ENCODE results near the gene RIPK4. TPM values are rescaled to one million over a fixed set of nuclear protein-coding genes. Genes with fewer than 3 reads are reported as not detected.
A peak's percentile ranks its signal among the peaks of the same experiment; 100 is the strongest.

The RIPK4 gene
- polyA plus RNA-seq, 1 donor (not counting 4 experiments of a cell fraction or from before 2014, with no cell fraction given) = 18.4 TPM

DNA sequence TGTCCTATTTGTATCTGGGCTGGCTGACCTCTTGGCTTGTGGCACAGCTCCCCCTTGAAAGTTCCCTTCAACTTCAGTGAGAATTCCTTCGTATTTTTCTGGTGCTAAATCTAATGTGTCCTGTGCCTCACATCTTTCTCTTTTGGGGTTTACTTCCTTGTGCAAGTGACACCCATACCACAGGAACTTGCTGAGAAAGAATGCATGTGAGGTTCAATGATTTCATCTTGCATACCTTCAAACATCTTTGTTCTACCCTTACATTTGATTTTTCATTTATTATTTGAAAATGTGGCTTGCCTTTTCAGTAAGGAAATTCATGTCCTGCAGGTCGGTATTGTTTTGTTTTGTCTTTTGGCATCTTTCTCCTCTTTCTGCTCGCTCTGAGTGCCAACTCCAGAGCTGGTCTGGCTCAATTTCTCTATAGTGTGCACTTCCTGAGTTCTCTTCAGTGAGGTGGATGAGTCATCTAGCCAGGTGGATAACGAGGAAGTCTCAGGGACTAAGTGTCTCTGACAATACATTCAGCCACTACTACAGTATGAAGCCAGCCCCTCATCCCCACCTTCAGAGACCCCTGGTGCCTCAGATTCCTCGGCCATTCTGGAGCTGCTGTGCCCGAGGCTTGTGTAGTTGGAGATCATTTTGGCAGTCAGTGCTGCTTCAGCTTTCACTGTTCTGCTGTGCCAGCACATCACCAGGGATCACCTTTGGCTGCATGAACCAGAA lies 59.5 kb downstream of the RIPK4 start:
- no peaks in the 10 kb centered on the region for H3K9me1 ChIP-seq (ENCODE audit: control insufficient read depth, extremely low read depth, insufficient read depth, low read length)
- H3K4me2 ChIP-seq (ENCODE audit: control insufficient read depth, extremely low read depth, insufficient read depth, low read depth, low read length) = peak overlapping the region; percentile 68
- H3K4me1 ChIP-seq (ENCODE audit: control insufficient read depth, extremely low read depth, insufficient read depth, low read length) = peaks cover 39% of the 10 kb centered on the region
- no peaks in the 10 kb centered on the region for H3K79me2 ChIP-seq (ENCODE audit: control insufficient read depth, insufficient read depth, low read length)
- no peaks in the 10 kb centered on the region for H4K20me1 ChIP-seq (ENCODE audit: control insufficient read depth, extremely low read depth, insufficient read depth, low read length)
- no peak for TF ChIP-seq EZH2 (IDR thresholded peaks at IDR 0.05; ENCODE audit: low read length)
- TF ChIP-seq, protein P1, sequence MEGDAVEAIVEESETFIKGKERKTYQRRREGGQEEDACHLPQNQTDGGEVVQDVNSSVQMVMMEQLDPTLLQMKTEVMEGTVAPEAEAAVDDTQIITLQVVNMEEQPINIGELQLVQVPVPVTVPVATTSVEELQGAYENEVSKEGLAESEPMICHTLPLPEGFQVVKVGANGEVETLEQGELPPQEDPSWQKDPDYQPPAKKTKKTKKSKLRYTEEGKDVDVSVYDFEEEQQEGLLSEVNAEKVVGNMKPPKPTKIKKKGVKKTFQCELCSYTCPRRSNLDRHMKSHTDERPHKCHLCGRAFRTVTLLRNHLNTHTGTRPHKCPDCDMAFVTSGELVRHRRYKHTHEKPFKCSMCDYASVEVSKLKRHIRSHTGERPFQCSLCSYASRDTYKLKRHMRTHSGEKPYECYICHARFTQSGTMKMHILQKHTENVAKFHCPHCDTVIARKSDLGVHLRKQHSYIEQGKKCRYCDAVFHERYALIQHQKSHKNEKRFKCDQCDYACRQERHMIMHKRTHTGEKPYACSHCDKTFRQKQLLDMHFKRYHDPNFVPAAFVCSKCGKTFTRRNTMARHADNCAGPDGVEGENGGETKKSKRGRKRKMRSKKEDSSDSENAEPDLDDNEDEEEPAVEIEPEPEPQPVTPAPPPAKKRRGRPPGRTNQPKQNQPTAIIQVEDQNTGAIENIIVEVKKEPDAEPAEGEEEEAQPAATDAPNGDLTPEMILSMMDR (optimal IDR thresholded peaks at IDR 0.05 in 1 of 3, IDR thresholded peaks at IDR 0.05 in 1 of 3, conservative IDR thresholded peaks at IDR 0.05 in 1 of 3; ENCODE audit: extremely low read depth in 1 of 3, insufficient read depth in 2 of 3, low read length in 3 of 3) = no peak
- peak overlapping the region; percentile 59 for H2AFZ ChIP-seq (ENCODE audit: control insufficient read depth, low read length)
- H3K27ac ChIP-seq (ENCODE audit: control insufficient read depth, insufficient read depth, low read length) = peak overlapping the region; percentile 49
- dilution Hi-C loops (cut with MboI; ENCODE audit: extremely low pct_ligation_motif_present, low sequenced_read_pairs) = no loop called here
- no peak overlapping the region for H3K9ac ChIP-seq (ENCODE audit: control insufficient read depth, extremely low read depth, insufficient read depth, low read length)
- H3K4me3 ChIP-seq (ENCODE audit: control insufficient read depth in 2 of 3, extremely low read depth in 1 of 3, insufficient read depth in 2 of 3, low read depth in 1 of 3, low read length in 3 of 3) = no peak overlapping the region
- H3K9me3 ChIP-seq (ENCODE audit: control insufficient read depth, low read depth, low read length) = no peaks in the 10 kb centered on the region
- H3K27me3 ChIP-seq (ENCODE audit: control insufficient read depth, extremely low read depth, insufficient read depth, low read length) = no peaks in the 10 kb centered on the region
- H3K36me3 ChIP-seq (ENCODE audit: control insufficient read depth in 2 of 2, extremely low read depth in 1 of 2, insufficient read depth in 2 of 2, low read length in 2 of 2) = no peaks in the 10 kb centered on the region
- FAIRE-seq (peak; percentile 91), DNase-seq (ENCODE audit: low read depth, low spot score) (no peak)

DNA sequence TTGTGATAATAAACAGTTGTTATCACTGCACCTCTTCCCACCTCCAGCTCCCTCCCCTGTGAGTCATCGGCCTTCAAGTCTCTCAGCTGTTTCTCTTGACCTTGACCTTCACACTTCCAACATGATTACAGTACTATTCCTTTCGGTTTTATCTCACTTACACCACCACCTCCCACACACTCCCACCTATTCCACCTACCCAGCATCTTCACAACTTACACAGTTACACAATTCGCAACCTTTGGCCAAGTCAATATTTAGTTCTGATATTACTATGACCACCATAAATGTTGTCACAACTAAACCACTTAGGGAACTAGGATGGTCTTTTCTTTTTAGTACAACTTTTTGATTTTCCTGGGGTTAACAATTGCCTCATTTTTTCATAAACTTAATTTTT lies 60.2 kb downstream of the RIPK4 start:
- Histone ChIP-seq H3K79me2 (ENCODE audit: control insufficient read depth, insufficient read depth, low read length) (no peaks in the 10 kb centered on the region), H3K4me2 (ENCODE audit: control insufficient read depth, extremely low read depth, insufficient read depth, low read depth, low read length) (peak overlapping the region; percentile 68), H3K9me3 (ENCODE audit: control insufficient read depth, low read depth, low read length) (no peaks in the 10 kb centered on the region), H3K9ac (ENCODE audit: control insufficient read depth, extremely low read depth, insufficient read depth, low read length) (no peak overlapping the region), H2AFZ (ENCODE audit: control insufficient read depth, low read length) (no peak overlapping the region), H3K27ac (ENCODE audit: control insufficient read depth, insufficient read depth, low read length) (peak overlapping the region; percentile 49), H4K20me1 (ENCODE audit: control insufficient read depth, extremely low read depth, insufficient read depth, low read length) (no peaks in the 10 kb centered on the region), H3K4me3 (ENCODE audit: control insufficient read depth in 2 of 3, extremely low read depth in 1 of 3, insufficient read depth in 2 of 3, low read depth in 1 of 3, low read length in 3 of 3) (no peak overlapping the region), H3K36me3 (ENCODE audit: control insufficient read depth in 2 of 2, extremely low read depth in 1 of 2, insufficient read depth in 2 of 2, low read length in 2 of 2) (no peaks in the 10 kb centered on the region), H3K4me1 (ENCODE audit: control insufficient read depth, extremely low read depth, insufficient read depth, low read length) (peaks cover 33% of the 10 kb centered on the region), H3K27me3 (ENCODE audit: control insufficient read depth, extremely low read depth, insufficient read depth, low read length) (no peaks in the 10 kb centered on the region), H3K9me1 (ENCODE audit: control insufficient read depth, extremely low read depth, insufficient read depth, low read length) (no peaks in the 10 kb centered on the region)
- FAIRE-seq (peak; percentile 51), DNase-seq (ENCODE audit: low read depth, low spot score) (no peak)
- TF ChIP-seq, protein P1 (optimal IDR thresholded peaks at IDR 0.05 in 1 of 3, IDR thresholded peaks at IDR 0.05 in 1 of 3, conservative IDR thresholded peaks at IDR 0.05 in 1 of 3; ENCODE audit: extremely low read depth in 1 of 3, insufficient read depth in 2 of 3, low read length in 3 of 3) = no peak
- no peak for TF ChIP-seq EZH2 (IDR thresholded peaks at IDR 0.05; ENCODE audit: low read length)
- dilution Hi-C loops (cut with MboI; ENCODE audit: extremely low pct_ligation_motif_present, low sequenced_read_pairs) = no loop called here
